WI38 (cell line): ENCODE results near the gene ADGRD2.

Experiments
- H3K4me3 ChIP-seq: 2 replicates; pipeline ENCODE4 v1.5.1; 2011; ENCODE audit warnings: low read depth, mild to moderate bottlenecking, control low read depth, low read length
- CTCF ChIP-seq: IDR thresholded peaks from 2 replicates; pipeline ENCODE4 v1.5.1; 2012; ENCODE audit warnings: low read depth, mild to moderate bottlenecking, control low read depth, low read length

ADGRD2 gene

GRCh38 chr9:124511891-124512805 lies 61.9 kb downstream of the ADGRD2 start:
- no peak for TF ChIP-seq CTCF

GRCh38 chr9:124512806-124513204 lies 62.6 kb downstream of the ADGRD2 start:
- H3K4me3 ChIP-seq: no peak overlapping the region
- TF ChIP-seq CTCF: no peak

More at GRCh38 chr9:124511891-124512805, 61.9 kb downstream of the ADGRD2 start:
- no peak overlapping the region for H3K4me3 ChIP-seq

GRCh38 chr9:124513376-124513994 lies 63.2 kb downstream of the ADGRD2 start:
- TF ChIP-seq CTCF: no peak
- H3K4me3 ChIP-seq: no peak overlapping the region

- no peak overlapping the region for H3K4me3 ChIP-seq
- no peak for TF ChIP-seq CTCF
These were observed 63.9 kb downstream of the ADGRD2 start for GRCh38 chr9:124514125-124514524.

- H3K4me3 ChIP-seq: no peak overlapping the region
- TF ChIP-seq CTCF: no peak
These were observed 64.6 kb downstream of the ADGRD2 start for GRCh38 chr9:124514874-124515273.

GRCh38 chr9:124517600-124517999 lies 67.3 kb downstream of the ADGRD2 start:
- no peak for TF ChIP-seq CTCF
- H3K4me3 ChIP-seq: no peak overlapping the region

GRCh38 chr9:124518116-124518515 lies 67.9 kb downstream of the ADGRD2 start:
- H3K4me3 ChIP-seq: no peak overlapping the region
- TF ChIP-seq CTCF: no peak
